GM19035 (cell line): ENCODE results near the gene SLC2A9.

Experiments
- ATAC-seq: cut with Tn5 transposase; IDR thresholded peaks from one replicate; pipeline ENCODE4 v1.9.1; 2021; ENCODE audit not compliant: unreplicated experiment

SLC2A9 gene

GRCh38 chr4:10021653-10022023 is 341 bp upstream of the SLC2A9 start:
- no peak for ATAC-seq

- no peak for ATAC-seq
These were observed 1.2 kb downstream of the SLC2A9 start for GRCh38 chr4:10020106-10020505.

- ATAC-seq: no peak
These were observed 1.7 kb downstream of the SLC2A9 start for GRCh38 chr4:10019521-10020051.

- peak; percentile 98 for ATAC-seq
These were observed 2.4 kb downstream of the SLC2A9 start for GRCh38 chr4:10018818-10019461.

GRCh38 chr4:10017037-10017893 is 4.0 kb downstream of the SLC2A9 start:
- ATAC-seq: no peak

GRCh38 chr4:10016169-10016568 is 5.1 kb downstream of the SLC2A9 start:
- no peak for ATAC-seq

GRCh38 chr4:10015140-10015753 is 6.0 kb downstream of the SLC2A9 start:
- ATAC-seq: no peak

GRCh38 chr4:10013722-10014121 is 7.6 kb downstream of the SLC2A9 start:
- ATAC-seq: peak; percentile 68

GRCh38 chr4:10011885-10012284 is 9.4 kb downstream of the SLC2A9 start:
- ATAC-seq: no peak

- ATAC-seq: no peak
These were observed 10.0 kb downstream of the SLC2A9 start for GRCh38 chr4:10011277-10011676.

- no peak for ATAC-seq
These were observed 11.3 kb downstream of the SLC2A9 start for GRCh38 chr4:10009861-10010500.

- ATAC-seq: no peak
These were observed 12.7 kb downstream of the SLC2A9 start for GRCh38 chr4:10008609-10009005.

GRCh38 chr4:10007793-10008608 is 13.3 kb downstream of the SLC2A9 start:
- ATAC-seq: peak; percentile 54

GRCh38 chr4:10007436-10007740 is 13.9 kb downstream of the SLC2A9 start:
- peak; percentile 43 for ATAC-seq

GRCh38 chr4:10006601-10007435 is 14.5 kb downstream of the SLC2A9 start:
- ATAC-seq: peak; percentile 11

- peak; percentile 26 for ATAC-seq
These were observed 15.1 kb downstream of the SLC2A9 start for GRCh38 chr4:10006231-10006600.

- ATAC-seq: no peak
These were observed 15.7 kb downstream of the SLC2A9 start for GRCh38 chr4:10005632-10006031.

GRCh38 chr4:10003666-10004065 is 17.6 kb downstream of the SLC2A9 start:
- peak; percentile 19 for ATAC-seq

- no peak for ATAC-seq
These were observed 19.0 kb downstream of the SLC2A9 start for GRCh38 chr4:10002278-10002677.

GRCh38 chr4:10001757-10002156 is 19.5 kb downstream of the SLC2A9 start:
- ATAC-seq: no peak
